Liver (tissue), 9 donors: Measurements from ENCODE around the gene GRID1. TPM values are rescaled to one million over a fixed set of nuclear protein-coding genes. Genes with fewer than 3 reads are reported as not detected.

Experiments used
- DNase-seq: peaks from one replicate; pipeline ENCODE4 v3.0.0-alpha.2; 2017; ENCODE audit warnings: low spot score
- H3K27ac ChIP-seq, 2 donors: one replicate each; pipeline ENCODE4 v1.7.0; 2013; ENCODE audit warnings: inconsistent platforms in 2 of 2, low read length in 2 of 2, control low read depth in 1 of 2, low read depth in 1 of 2, mild to moderate bottlenecking in 1 of 2
- H3K27me3 ChIP-seq, 4 donors: one replicate each; pipeline versions ENCODE4 v1.6.1 to v1.7.0; 2013; ENCODE audit warnings: low read length in 3 of 4, inconsistent platforms in 1 of 4, mild to moderate bottlenecking in 1 of 4, moderate library complexity in 1 of 4; ENCODE audit not compliant: control insufficient read depth in 4 of 4, insufficient read depth in 4 of 4
- H3K36me3 ChIP-seq, 4 donors: one replicate each; pipeline versions ENCODE4 v1.6.1 to v1.7.0; 2013; ENCODE audit warnings: low read length in 3 of 4, mild to moderate bottlenecking in 3 of 4, low read depth in 1 of 4, moderate library complexity in 1 of 4; ENCODE audit not compliant: control insufficient read depth in 4 of 4, insufficient read depth in 3 of 4
- H3K4me1 ChIP-seq, 4 donors: one replicate each; pipeline versions ENCODE4 v1.6.1 to v1.7.0; 2013; ENCODE audit warnings: low read length in 3 of 4, mild to moderate bottlenecking in 3 of 4, moderate library complexity in 1 of 4; ENCODE audit not compliant: control insufficient read depth in 4 of 4, insufficient read depth in 4 of 4
- H3K4me3 ChIP-seq, 3 donors: one replicate each; pipeline versions ENCODE4 v1.6.1 to v1.7.0; 2013; ENCODE audit warnings: low read length in 3 of 3, control low read depth in 1 of 3, low read depth in 1 of 3, mild to moderate bottlenecking in 1 of 3
- H3K9ac ChIP-seq, 2 donors: one replicate each; pipeline ENCODE4 v1.7.0; 2013; ENCODE audit warnings: low read length in 2 of 2, mild to moderate bottlenecking in 2 of 2, moderate library complexity in 2 of 2, control low read depth in 1 of 2, low read depth in 1 of 2
- H3K9me3 ChIP-seq, 4 donors: one replicate each; pipeline versions ENCODE4 v1.6.1 to v1.7.0; 2013; ENCODE audit warnings: low read length in 3 of 4; ENCODE audit not compliant: control insufficient read depth in 4 of 4
- EGR1 ChIP-seq, 2 donors: IDR thresholded peaks; 2 replicates each; pipeline ENCODE4 v1.6.1; 2016 to 2018; ENCODE audit warnings: antibody characterized with exemption in 2 of 2, low read depth in 2 of 2
- FOXA1 ChIP-seq: IDR thresholded peaks from 2 replicates; pipeline ENCODE4 v1.6.1; 2016; ENCODE audit warnings: antibody characterized with exemption
- FOXA2 ChIP-seq: IDR thresholded peaks from 2 replicates; pipeline ENCODE4 v1.6.1; 2016; ENCODE audit warnings: antibody characterized with exemption
- HNF4A ChIP-seq, 2 donors: conservative IDR thresholded peaks; 2 replicates each; pipeline ENCODE4 v1.6.1; 2016; ENCODE audit warnings: antibody characterized with exemption in 2 of 2, mild to moderate bottlenecking in 2 of 2
- HNF4G ChIP-seq: IDR thresholded peaks from 2 replicates; pipeline ENCODE4 v1.6.1; 2016; ENCODE audit warnings: antibody characterized with exemption
- JUND ChIP-seq, 2 donors: IDR thresholded peaks; 2 replicates each; pipeline ENCODE4 v1.6.1; 2016; ENCODE audit warnings: antibody characterized with exemption in 2 of 2
- NR2F2 ChIP-seq: IDR thresholded peaks from 2 replicates; pipeline ENCODE4 v1.6.1; 2016; ENCODE audit warnings: antibody characterized with exemption
- RXRA ChIP-seq, 2 donors: IDR thresholded peaks; 2 replicates each; pipeline ENCODE4 v1.6.1; 2017 to 2018; ENCODE audit warnings: antibody characterized with exemption in 2 of 2, mild to moderate bottlenecking in 1 of 2
- SP1 ChIP-seq: IDR thresholded peaks from 2 replicates; pipeline ENCODE4 v1.6.1; 2018; ENCODE audit warnings: antibody characterized with exemption, mild to moderate bottlenecking
- YY1 ChIP-seq: IDR thresholded peaks from 2 replicates; pipeline ENCODE4 v1.6.1; 2016; ENCODE audit warnings: antibody characterized with exemption, mild to moderate bottlenecking
- WGBS: extraction: QIAGEN DNeasy Blood & Tissue Kit; methylation state at CpG from one replicate; pipeline ENCODE4 v1.1.7; 2013; 5-methylcytosine and 5-hydroxymethylcytosine counted together
- polyA plus RNA-seq, 2 donors: library from polyadenylated mRNA; stranded (reverse) in 1 of 2; unstranded in 1 of 2; fragments of 200-250 nt in 1 of 2; fragments of >200 nt in 1 of 2; fragmentation: Nextera tagmentation in 1 of 2; extraction: Ambion mirVana in 1 of 2; gene quantifications; one replicate each; pipeline versions ENCODE4 v1.2.1 to v1.2.3, GENCODE V29; 2013 to 2015
- total RNA-seq, 2 donors: library from RNA; depleted of rRNA; stranded (reverse); fragments of >200 nt; gene quantifications; one replicate each; pipeline ENCODE4 v1.2.3, GENCODE V29; 2014
- TF ChIP-seq, protein P1 (sequence below): IDR thresholded peaks from 2 replicates; pipeline ENCODE4 v1.6.1; 2016; ENCODE audit warnings: antibody characterized with exemption
- TF ChIP-seq, protein P2 (sequence below): fragments of 150-350 bp; IDR thresholded peaks from 2 replicates; pipeline ENCODE4 v1.5.1; 2017; ENCODE audit warnings: improper control_type of control experiment, low read depth, low read length; ENCODE audit not compliant: missing input control
- TF ChIP-seq, protein P3 (sequence below): IDR thresholded peaks from 2 replicates; pipeline ENCODE4 v1.6.1; 2016; ENCODE audit warnings: antibody characterized with exemption, mild to moderate bottlenecking
- donor health status: healthy.
- donor health status: healthy.
- donor health status: healthy.
- donor health status: healthy.
- donor health status: healthy.

GRID1 gene
- total and polyA plus RNA-seq, 4 donors, result 0.09 to 0.17 (median 0.14) TPM; not detected in 1

DNA sequence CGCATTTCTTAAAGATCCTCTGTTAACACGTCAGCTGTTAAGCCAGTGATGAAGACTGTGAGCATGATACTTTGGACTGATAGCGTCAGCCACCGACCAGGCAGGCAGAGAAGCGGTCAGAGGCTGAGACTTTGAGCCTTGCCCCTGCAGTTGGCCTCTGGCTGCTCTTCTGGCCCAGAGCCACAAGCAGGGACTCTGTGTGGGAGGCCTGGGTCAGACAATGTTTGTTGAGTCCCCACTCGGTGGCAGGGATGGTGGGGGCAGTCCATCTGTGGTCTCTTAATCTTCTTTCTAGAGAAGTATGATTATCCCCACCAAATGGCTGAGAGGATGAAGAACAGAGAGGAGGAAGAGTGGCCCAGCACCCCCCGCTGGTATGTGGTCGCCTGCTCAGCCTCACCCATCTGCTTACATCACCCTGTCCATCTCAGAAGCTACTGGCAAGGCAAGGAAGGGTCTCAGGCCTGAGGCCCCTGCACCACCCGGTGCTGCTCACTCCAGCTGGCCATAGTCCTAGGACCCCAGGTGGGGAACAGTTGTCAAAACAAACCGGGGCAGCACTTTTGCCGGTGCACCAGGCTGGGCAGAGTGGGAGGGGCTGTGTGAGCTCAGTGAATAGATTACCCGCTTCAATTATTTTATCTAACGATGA lies 202.9 kb downstream of the GRID1 start:
- 29% methylated on average over 13 of the region's 13 CpGs for WGBS
- Histone ChIP-seq H3K27ac (peak overlapping the region; percentile 78 to 84), H3K36me3 (no peaks in the 10 kb centered on the region), H3K4me3 (no peak overlapping the region), H3K27me3 (no peaks in the 10 kb centered on the region), H3K9me3 (no peaks in the 10 kb centered on the region), H3K9ac (no peak overlapping the region), H3K4me1 (peaks cover 6 to 26% (median 21%) of the 10 kb centered on the region in 4 donors)
- peak; percentile 96 for TF ChIP-seq HNF4G
- TF ChIP-seq FOXA1, result peak; percentile 41
- TF ChIP-seq SP1, result peak; percentile 77
- peak; percentile 97 to 99 for TF ChIP-seq HNF4A (conservative IDR thresholded peaks at IDR 0.05)
- TF ChIP-seq YY1, result peak; percentile 44
- peak; percentile 58 to 88 for TF ChIP-seq RXRA (IDR thresholded peaks at IDR 0.05)
- no peak for TF ChIP-seq EGR1 (IDR thresholded peaks at IDR 0.05; ENCODE audit: low read depth in 2 of 2)
- no peak for TF ChIP-seq FOXA2
- TF ChIP-seq JUND (IDR thresholded peaks at IDR 0.05), result peak in 1 of 2 donors; percentile 89
- peak; percentile 71 for DNase-seq

DNA sequence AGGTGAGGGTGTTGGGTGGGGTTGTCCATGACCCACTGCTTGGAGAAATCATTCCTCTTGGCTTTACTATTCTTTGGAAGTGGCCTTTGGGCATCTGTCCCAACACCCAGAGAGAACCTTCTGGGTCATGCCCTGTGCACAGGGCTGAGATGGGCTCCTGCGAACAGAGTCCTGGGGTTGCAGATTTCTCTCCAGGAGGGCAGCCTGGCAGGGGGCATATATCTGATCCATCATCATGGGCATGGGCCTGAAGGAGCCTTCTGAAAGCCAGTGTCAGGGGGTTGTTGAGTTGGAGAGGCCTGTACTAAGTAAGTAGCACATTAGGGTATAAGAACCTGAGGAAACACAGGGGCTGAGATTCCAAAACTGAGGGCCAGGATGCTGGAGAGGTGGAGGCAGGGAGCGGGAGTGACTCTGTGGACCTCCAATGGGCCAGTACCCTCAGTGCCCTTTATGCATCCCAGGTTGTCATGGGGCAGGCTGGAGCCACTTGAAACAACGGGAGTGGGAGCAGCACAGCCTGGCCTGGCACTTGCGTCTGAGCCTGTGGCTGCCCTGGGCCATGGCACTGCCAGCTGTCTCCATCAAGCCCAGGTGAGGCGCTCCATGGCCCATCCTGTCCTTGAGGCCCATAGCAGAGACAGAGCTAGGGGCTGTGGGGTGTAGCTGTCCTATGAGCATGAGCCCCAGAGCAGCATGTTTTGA lies 203.7 kb downstream of the GRID1 start:
- H3K4me1 ChIP-seq, result peaks cover 6 to 26% (median 21%) of the 10 kb centered on the region in 4 donors
- H3K27ac ChIP-seq, result peak overlapping the region; percentile 78 to 84
- TF ChIP-seq HNF4A (conservative IDR thresholded peaks at IDR 0.05) (no peak), FOXA1 (no peak), JUND (IDR thresholded peaks at IDR 0.05) (no peak), NR2F2 (no peak)
- TF ChIP-seq, protein P1, sequence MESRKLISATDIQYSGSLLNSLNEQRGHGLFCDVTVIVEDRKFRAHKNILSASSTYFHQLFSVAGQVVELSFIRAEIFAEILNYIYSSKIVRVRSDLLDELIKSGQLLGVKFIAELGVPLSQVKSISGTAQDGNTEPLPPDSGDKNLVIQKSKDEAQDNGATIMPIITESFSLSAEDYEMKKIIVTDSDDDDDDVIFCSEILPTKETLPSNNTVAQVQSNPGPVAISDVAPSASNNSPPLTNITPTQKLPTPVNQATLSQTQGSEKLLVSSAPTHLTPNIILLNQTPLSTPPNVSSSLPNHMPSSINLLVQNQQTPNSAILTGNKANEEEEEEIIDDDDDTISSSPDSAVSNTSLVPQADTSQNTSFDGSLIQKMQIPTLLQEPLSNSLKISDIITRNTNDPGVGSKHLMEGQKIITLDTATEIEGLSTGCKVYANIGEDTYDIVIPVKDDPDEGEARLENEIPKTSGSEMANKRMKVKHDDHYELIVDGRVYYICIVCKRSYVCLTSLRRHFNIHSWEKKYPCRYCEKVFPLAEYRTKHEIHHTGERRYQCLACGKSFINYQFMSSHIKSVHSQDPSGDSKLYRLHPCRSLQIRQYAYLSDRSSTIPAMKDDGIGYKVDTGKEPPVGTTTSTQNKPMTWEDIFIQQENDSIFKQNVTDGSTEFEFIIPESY, result no peak
- TF ChIP-seq, protein P2, sequence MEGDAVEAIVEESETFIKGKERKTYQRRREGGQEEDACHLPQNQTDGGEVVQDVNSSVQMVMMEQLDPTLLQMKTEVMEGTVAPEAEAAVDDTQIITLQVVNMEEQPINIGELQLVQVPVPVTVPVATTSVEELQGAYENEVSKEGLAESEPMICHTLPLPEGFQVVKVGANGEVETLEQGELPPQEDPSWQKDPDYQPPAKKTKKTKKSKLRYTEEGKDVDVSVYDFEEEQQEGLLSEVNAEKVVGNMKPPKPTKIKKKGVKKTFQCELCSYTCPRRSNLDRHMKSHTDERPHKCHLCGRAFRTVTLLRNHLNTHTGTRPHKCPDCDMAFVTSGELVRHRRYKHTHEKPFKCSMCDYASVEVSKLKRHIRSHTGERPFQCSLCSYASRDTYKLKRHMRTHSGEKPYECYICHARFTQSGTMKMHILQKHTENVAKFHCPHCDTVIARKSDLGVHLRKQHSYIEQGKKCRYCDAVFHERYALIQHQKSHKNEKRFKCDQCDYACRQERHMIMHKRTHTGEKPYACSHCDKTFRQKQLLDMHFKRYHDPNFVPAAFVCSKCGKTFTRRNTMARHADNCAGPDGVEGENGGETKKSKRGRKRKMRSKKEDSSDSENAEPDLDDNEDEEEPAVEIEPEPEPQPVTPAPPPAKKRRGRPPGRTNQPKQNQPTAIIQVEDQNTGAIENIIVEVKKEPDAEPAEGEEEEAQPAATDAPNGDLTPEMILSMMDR, result no peak
- TF ChIP-seq, protein P3, sequence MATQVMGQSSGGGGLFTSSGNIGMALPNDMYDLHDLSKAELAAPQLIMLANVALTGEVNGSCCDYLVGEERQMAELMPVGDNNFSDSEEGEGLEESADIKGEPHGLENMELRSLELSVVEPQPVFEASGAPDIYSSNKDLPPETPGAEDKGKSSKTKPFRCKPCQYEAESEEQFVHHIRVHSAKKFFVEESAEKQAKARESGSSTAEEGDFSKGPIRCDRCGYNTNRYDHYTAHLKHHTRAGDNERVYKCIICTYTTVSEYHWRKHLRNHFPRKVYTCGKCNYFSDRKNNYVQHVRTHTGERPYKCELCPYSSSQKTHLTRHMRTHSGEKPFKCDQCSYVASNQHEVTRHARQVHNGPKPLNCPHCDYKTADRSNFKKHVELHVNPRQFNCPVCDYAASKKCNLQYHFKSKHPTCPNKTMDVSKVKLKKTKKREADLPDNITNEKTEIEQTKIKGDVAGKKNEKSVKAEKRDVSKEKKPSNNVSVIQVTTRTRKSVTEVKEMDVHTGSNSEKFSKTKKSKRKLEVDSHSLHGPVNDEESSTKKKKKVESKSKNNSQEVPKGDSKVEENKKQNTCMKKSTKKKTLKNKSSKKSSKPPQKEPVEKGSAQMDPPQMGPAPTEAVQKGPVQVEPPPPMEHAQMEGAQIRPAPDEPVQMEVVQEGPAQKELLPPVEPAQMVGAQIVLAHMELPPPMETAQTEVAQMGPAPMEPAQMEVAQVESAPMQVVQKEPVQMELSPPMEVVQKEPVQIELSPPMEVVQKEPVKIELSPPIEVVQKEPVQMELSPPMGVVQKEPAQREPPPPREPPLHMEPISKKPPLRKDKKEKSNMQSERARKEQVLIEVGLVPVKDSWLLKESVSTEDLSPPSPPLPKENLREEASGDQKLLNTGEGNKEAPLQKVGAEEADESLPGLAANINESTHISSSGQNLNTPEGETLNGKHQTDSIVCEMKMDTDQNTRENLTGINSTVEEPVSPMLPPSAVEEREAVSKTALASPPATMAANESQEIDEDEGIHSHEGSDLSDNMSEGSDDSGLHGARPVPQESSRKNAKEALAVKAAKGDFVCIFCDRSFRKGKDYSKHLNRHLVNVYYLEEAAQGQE, result no peak
- no peak for DNase-seq
- H3K36me3 ChIP-seq, result no peaks in the 10 kb centered on the region
- no peaks in the 10 kb centered on the region for H3K27me3 ChIP-seq
- no peak overlapping the region for H3K4me3 ChIP-seq
- no peak overlapping the region for H3K9ac ChIP-seq
- WGBS, result 93% methylated on average over 5 of the region's 5 CpGs
- H3K9me3 ChIP-seq, result no peaks in the 10 kb centered on the region
